GM06990 (cell line): ENCODE measurements around the gene H1-8.

Experiments used
- DNase-seq: peaks from one replicate; pipeline ENCODE4 v3.0.0-alpha.2; 2011; ENCODE audit not compliant: insufficient read length; ENCODE audit errors: extremely low read depth
- H3K27me3 ChIP-seq: replicated peaks from 2 replicates; pipeline ENCODE4 v1.6.0; 2011; ENCODE audit warnings: low read length; ENCODE audit not compliant: control insufficient read depth, insufficient read depth
- H3K36me3 ChIP-seq: 2 replicates; pipeline ENCODE4 v1.5.1; 2011; ENCODE audit warnings: low read length; ENCODE audit not compliant: control insufficient read depth, insufficient read depth
- H3K4me3 ChIP-seq: replicated peaks from 2 replicates; pipeline ENCODE4 v1.5.1; 2011; ENCODE audit warnings: low read depth, mild to moderate bottlenecking, control low read depth, low read length
- CTCF ChIP-seq: IDR thresholded peaks from 2 replicates; pipeline ENCODE4 v1.5.1; 2011; ENCODE audit warnings: low read length, control low read depth, mild to moderate bottlenecking, inconsistent platforms; ENCODE audit not compliant: insufficient read depth, poor library complexity, severe bottlenecking

Gene H1-8

GRCh38 chr3:129526121-129526900 is 16.7 kb upstream of the H1-8 start:
- peak; percentile 52 for DNase-seq
- Histone ChIP-seq H3K36me3 (no peaks in the 10 kb centered on the region), H3K4me3 (no peak overlapping the region), H3K27me3 (no peaks in the 10 kb centered on the region; the same call in 1 of the 2 replicates)
- TF ChIP-seq CTCF, result no peak

GRCh38 chr3:129527262-129527661 is 15.7 kb upstream of the H1-8 start:
- Histone ChIP-seq H3K27me3 (no peaks in the 10 kb centered on the region; the same call in 1 of the 2 replicates), H3K36me3 (no peaks in the 10 kb centered on the region), H3K4me3 (no peak overlapping the region)
- no peak for DNase-seq
- no peak for TF ChIP-seq CTCF

- no peak for TF ChIP-seq CTCF
- H3K4me3 ChIP-seq, result no peak within 1 kb of the TSS
- no peak for DNase-seq
These were observed 14.3 kb upstream of the H1-8 start, which contains the start of gene RHO for GRCh38 chr3:129528589-129529100. Gene RHO (plus strand): TSS chr3:129528639. CDS start chr3:129528734, 95 bp downstream.

DNA sequence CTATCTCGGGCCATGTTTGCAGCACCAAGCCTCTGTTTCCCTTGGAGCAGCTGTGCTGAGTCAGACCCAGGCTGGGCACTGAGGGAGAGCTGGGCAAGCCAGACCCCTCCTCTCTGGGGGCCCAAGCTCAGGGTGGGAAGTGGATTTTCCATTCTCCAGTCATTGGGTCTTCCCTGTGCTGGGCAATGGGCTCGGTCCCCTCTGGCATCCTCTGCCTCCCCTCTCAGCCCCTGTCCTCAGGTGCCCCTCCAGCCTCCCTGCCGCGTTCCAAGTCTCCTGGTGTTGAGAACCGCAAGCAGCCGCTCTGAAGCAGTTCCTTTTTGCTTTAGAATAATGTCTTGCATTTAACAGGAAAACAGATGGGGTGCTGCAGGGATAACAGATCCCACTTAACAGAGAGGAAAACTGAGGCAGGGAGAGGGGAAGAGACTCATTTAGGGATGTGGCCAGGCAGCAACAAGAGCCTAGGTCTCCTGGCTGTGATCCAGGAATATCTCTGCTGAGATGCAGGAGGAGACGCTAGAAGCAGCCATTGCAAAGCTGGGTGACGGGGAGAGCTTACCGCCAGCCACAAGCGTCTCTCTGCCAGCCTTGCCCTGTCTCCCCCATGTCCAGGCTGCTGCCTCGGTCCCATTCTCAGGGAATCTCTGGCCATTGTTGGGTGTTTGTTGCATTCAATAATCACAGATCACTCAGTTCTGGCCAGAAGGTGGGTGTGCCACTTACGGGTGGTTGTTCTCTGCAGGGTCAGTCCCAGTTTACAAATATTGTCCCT is 13.4 kb upstream of the H1-8 start:
- Histone ChIP-seq H3K4me3 (no peak overlapping the region), H3K36me3 (no peaks in the 10 kb centered on the region), H3K27me3 (no peaks in the 10 kb centered on the region; the same call in 1 of the 2 replicates)
- no peak for DNase-seq
- no peak for TF ChIP-seq CTCF

More at GRCh38 chr3:129528589-129529100, 14.3 kb upstream of the H1-8 start, which contains the start of gene RHO:
- Histone ChIP-seq H3K27me3 (no peaks in the 10 kb centered on the region; the same call in 1 of the 2 replicates), H3K36me3 (no peaks in the 10 kb centered on the region)

DNA sequence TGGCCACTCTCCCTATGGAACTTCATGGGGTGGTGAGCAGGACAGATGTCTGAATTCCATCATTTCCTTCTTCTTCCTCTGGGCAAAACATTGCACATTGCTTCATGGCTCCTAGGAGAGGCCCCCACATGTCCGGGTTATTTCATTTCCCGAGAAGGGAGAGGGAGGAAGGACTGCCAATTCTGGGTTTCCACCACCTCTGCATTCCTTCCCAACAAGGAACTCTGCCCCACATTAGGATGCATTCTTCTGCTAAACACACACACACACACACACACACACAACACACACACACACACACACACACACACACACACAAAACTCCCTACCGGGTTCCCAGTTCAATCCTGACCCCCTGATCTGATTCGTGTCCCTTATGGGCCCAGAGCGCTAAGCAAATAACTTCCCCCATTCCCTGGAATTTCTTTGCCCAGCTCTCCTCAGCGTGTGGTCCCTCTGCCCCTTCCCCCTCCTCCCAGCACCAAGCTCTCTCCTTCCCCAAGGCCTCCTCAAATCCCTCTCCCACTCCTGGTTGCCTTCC is 12.7 kb upstream of the H1-8 start:
- H3K4me3 ChIP-seq, result no peak overlapping the region
- no peaks in the 10 kb centered on the region for H3K36me3 ChIP-seq
- no peak for DNase-seq
- H3K27me3 ChIP-seq, result no peaks in the 10 kb centered on the region; the same call in 1 of the 2 replicates
- no peak for TF ChIP-seq CTCF
